Mucosa of descending colon (tissue), 3 donors: Measurements from ENCODE around the gene TMEM190. TPM values are rescaled to one million over a fixed set of nuclear protein-coding genes. Genes with fewer than 3 reads are reported as not detected.
A peak's percentile ranks its signal among the peaks of the same experiment; 100 is the strongest.

Experiments used
- ATAC-seq: fragments of 200-7000 bp; cut with Tn5 transposase; one replicate; pipeline ENCODE4 v1.9.1; 2020; ENCODE audit warnings: mild to moderate bottlenecking, moderate library complexity
- DNase-seq, 3 donors: peaks; one replicate each; pipeline ENCODE4 v3.0.0-alpha.2; 2020
- H3K36me3 ChIP-seq: fragments of 200-600 bp; one replicate; pipeline ENCODE4 v1.8.0; 2021; ENCODE audit warnings: low read depth, mild to moderate bottlenecking
- H3K4me1 ChIP-seq: fragments of 200-600 bp; one replicate; pipeline ENCODE4 v1.8.0; 2021; ENCODE audit warnings: low read depth, mild to moderate bottlenecking
- H3K4me3 ChIP-seq: fragments of 200-600 bp; one replicate; pipeline ENCODE4 v1.8.0; 2021; ENCODE audit warnings: mild to moderate bottlenecking
- H3K9me3 ChIP-seq: fragments of 200-600 bp; one replicate; pipeline ENCODE4 v1.8.0; 2021; ENCODE audit warnings: mild to moderate bottlenecking
- intact Hi-C, 2 donors: fragments of 100-400 bp; cut with DNase I in 1 of 2; cut with micrococcal nuclease in 1 of 2; formaldehyde crosslinking; loops; one replicate each; pipeline versions ENCODE4 v1.11.0 to v1.11.1; 2022; cut with DNase I, micrococcal nuclease
- total RNA-seq, 3 donors: library from RNA; stranded (reverse); fragmentation: NEBNext Ultra II Directional in 2 of 3; extraction: Animal tissue kit (Norgen Biotek cat#: 25700) in 2 of 3; gene quantifications; one replicate each; pipeline versions ENCODE4 v1.2.1 to v1.2.4, GENCODE V29; 2021 to 2023
- TF ChIP-seq, protein P1 (sequence below): fragments of 200-600 bp; IDR thresholded peaks from one replicate; pipeline ENCODE4 v1.8.0; 2022; ENCODE audit warnings: antibody characterized with exemption, mild to moderate bottlenecking
- donor health status: DM: no; HTN: no; CAD: no; lungs with moderate emphysema.
- donor health status: DM: no; HTN: no; CAD: no.
- donor health status: DM: no; HTN: yes; CAD: no.

The TMEM190 gene
- total RNA-seq, 3 donors from 2014 or later, result not detected

DNA sequence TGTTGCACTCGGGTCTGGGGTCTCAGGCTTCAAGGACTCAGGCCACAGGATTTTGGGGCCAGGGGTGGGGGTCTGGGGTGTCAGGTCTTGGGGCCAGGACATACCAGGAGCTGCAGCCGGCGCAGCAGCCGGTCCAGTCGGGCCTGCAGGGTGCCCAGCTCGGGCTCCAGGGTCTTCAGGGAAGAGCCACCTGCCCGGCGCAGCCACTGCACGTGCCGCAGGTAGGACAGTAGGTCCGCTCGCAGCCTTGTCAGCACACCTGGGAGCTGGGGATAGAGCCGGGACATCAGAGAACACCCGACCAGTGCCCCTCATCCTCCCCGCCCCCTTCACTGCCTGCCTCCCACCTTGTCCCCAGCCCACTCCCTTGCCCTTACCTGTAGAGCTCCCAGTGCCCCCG, 8.5 kb upstream of the TMEM190 start:
- DNase-seq (no peak), ATAC-seq (no peak)
- Histone ChIP-seq H3K36me3 (no peaks in the 10 kb centered on the region), H3K4me1 (peaks cover 8% of the 10 kb centered on the region), H3K4me3 (no peak overlapping the region), H3K9me3 (no peaks in the 10 kb centered on the region)
- intact Hi-C loops, result no loop called here
- TF ChIP-seq, protein P1, sequence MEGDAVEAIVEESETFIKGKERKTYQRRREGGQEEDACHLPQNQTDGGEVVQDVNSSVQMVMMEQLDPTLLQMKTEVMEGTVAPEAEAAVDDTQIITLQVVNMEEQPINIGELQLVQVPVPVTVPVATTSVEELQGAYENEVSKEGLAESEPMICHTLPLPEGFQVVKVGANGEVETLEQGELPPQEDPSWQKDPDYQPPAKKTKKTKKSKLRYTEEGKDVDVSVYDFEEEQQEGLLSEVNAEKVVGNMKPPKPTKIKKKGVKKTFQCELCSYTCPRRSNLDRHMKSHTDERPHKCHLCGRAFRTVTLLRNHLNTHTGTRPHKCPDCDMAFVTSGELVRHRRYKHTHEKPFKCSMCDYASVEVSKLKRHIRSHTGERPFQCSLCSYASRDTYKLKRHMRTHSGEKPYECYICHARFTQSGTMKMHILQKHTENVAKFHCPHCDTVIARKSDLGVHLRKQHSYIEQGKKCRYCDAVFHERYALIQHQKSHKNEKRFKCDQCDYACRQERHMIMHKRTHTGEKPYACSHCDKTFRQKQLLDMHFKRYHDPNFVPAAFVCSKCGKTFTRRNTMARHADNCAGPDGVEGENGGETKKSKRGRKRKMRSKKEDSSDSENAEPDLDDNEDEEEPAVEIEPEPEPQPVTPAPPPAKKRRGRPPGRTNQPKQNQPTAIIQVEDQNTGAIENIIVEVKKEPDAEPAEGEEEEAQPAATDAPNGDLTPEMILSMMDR, result no peak

DNA sequence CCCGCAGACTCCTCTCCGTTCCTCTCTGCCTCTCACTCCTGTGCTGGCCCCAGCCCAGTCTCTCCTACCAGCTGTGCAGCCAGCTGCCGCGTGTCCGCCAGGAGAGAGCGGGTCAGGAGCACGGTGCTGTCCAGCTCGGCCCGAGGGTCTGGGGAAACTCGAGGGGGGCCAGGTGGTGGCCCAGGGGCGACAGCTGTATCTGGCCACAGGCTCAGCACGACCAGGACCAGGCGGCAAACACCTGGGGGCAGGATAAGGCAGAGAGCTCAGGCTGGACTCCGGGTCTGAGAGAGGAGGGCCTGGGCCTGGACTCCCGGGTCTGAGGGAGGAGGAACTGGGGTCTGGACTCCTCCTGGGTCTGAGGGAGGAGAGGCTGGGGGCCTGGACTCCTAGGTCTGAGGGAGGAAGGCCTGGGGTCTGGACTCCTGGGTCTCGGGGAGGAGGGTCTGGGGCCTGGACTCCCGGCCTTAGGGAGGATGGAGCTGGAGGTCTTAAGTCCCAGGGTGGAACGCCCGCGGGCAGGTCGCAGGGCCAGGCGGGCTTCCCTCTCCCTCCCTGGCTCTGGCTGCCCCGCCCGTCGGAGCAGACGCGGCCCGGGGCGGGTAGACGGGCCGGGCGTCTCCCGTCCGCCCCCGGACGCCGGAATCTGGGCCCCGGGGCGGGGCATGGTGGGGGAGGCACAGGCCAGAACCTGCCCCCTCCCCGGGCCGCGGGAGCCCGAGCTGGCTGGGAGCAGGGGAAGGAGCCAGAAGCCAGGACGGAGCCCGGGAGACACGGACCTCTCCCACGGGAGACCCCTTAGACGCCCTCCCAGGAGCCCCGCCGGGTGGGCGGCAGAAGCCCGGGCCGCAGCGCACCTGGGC, 7.7 kb upstream of the TMEM190 start:
- no peak overlapping the region for H3K4me3 ChIP-seq
- ATAC-seq (peak; percentile 50), DNase-seq (peak in 1 of 3 donors; percentile 42)
- TF ChIP-seq, protein P1, result no peak
- peaks cover 8% of the 10 kb centered on the region for H3K4me1 ChIP-seq
- H3K9me3 ChIP-seq, result no peaks in the 10 kb centered on the region
- intact Hi-C loops, result no loop called here
- no peaks in the 10 kb centered on the region for H3K36me3 ChIP-seq

DNA sequence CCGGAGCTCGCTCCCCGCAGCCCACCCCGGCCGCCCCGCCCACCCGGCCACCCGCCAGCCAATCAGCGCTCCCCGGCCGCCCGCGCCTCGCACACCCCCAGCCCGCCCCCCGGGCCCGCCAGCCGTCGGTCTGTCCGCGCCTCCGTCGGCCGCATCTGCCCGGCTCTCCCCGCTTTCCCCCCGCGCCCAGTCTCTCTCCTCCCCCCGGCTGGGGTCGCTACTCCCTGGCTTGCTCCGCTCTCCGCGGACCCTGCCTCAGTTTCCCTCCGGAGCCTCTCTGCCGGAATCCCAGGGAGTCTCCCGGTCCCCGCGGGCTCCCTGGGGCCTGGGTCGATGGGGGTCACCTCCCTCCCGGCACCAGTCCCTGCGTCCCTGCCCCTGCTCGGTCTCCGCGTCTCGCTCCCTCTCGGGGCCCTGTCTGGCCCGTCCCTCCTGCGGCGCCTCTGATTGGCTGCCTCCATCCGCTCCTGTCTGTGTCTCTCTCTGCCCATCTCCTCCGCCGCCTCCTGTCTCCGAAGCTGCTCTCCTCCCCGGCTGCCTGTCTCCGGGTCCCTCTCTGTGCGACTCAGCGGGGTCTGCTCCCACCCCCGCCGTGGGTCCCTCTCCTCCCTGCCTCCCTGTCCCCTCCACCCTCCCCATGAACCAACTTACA, 6.8 kb upstream of the TMEM190 start:
- H3K36me3 ChIP-seq, result no peaks in the 10 kb centered on the region
- H3K4me3 ChIP-seq, result no peak overlapping the region
- TF ChIP-seq, protein P1, result no peak
- ATAC-seq (peak; percentile 23), DNase-seq (peak in 1 of 3 donors; percentile 44)
- intact Hi-C loops, result no loop called here
- H3K9me3 ChIP-seq, result no peaks in the 10 kb centered on the region
- H3K4me1 ChIP-seq, result peaks cover 8% of the 10 kb centered on the region

DNA sequence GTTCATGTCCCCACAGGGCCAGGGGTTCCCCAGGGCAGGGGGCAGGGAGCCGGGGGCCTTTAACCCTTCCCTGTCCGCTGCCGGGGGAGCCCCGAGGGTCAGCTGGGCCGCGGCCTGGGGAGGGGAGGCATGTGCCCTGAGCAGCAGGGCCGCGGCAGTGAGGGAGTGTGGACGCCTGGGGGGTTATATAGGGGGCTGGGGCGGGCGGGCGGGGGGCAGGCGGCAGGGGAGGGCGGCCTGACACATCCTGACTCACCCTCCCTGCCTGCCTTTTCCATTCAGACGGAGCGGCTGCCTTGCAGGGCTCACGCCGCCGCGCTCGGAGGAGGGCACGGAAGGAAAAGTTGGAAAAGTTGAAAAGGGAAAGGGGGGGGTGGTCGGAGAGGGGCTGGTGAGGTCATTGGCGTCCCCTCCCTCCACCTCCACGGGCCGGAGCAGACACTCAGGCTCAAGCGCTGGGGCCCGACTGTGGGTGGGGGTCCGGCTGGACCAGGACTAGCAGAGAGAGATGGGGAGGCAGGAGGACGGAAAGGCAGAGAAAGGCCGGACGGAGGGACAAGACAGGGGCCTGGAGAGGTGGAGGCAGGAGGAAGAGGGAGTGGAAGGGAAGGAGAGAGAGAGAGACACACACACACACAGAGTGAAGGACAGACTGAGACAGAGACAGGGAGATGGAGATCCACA, 6.2 kb upstream of the TMEM190 start, which contains the start of gene IL11:
TSS of gene IL11 (minus strand) at position 159 of the 684 bp plus-strand sequence. CDS start at position 6, 153 bp downstream.
- Histone ChIP-seq H3K36me3 (no peaks in the 10 kb centered on the region), H3K9me3 (no peaks in the 10 kb centered on the region), H3K4me3 (no peak within 1 kb of the TSS), H3K4me1 (peaks cover 8% of the 10 kb centered on the region)
- intact Hi-C loops, result no loop called here
- DNase-seq, result peak in 1 of 3 donors; percentile 44
- no peak for ATAC-seq
- TF ChIP-seq, protein P1, result no peak

DNA sequence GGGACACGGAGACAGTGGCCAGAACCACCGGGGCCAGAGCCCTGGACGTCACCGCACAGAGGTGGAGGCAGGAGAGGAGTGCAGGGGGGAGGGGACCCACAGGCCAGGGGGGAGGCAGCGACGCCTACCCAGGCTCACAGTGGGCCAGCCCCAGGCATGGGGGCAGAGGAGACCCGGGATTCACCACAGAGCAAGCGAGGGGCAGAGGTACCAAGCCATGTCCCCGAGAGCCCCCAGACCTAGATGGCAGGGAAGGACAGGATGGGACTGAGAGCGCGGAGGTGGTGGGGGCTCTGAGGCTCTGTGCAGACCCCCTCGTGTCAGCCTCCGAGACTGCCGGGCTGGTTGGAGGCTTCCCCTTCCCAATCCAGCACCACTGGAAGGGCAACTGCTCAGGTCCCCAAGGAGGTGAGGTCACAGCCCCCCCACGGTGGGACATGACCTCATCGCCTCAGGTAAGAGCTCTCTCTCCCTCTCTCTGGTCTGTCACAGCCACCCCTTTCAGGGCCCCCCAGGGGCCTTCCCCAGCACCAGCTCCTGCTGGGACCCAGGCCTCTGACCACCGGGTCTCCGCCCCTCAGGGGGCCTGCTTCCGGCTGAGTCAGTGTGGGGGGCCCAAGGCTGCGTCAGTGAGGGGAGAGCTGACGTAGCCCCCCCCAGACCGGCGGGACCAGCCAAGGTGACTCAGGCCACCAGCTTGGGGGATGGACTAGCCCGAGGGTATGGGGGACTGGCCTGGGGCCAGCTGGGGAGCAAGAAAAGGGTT, 4.1 kb upstream of the TMEM190 start:
- Histone ChIP-seq H3K4me1 (peaks cover 8% of the 10 kb centered on the region), H3K4me3 (no peak overlapping the region), H3K36me3 (no peaks in the 10 kb centered on the region), H3K9me3 (no peaks in the 10 kb centered on the region)
- no peak for DNase-seq
- TF ChIP-seq, protein P1, result no peak
- intact Hi-C loops, result no loop called here
- ATAC-seq, result no peak
